Measurements from ENCODE around the gene GALT.

DNA sequence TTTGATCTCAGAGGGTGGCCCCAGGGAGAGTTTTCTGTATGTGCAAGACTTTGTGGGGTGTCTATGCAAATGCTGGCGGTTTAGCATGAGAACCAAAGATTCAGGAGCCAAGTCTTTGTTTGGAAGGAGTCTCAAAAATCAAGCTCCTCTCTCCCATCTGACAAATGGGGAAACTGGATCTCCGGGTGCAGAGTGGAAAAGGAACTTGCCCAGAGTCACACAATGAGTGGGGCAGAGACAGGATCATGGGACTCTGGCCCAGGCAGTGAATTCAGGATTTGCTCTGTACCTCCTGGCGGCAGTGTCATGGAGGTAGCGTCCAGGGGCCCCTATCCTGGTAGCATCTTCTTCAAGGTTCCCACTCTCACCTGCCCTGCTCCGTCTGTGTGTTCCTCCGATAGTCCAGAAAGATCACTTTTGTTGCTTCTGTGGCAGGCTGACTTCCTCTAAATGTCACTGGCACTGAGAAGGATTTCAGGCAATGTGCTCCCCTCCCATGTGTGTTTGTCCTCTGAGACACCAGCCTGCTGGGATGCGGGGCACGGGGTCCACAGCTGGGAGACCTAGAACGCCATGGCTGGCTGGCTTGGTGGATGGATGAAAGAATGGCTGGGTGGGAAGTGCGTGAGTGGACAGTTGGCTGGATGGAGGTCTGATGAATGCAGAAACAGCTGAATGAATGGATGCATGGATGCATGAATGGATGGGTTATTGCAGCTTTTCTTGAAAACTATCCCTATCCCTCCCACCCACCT, 41.0 kb downstream of the GALT start:
- TF ChIP-seq, protein P1, sequence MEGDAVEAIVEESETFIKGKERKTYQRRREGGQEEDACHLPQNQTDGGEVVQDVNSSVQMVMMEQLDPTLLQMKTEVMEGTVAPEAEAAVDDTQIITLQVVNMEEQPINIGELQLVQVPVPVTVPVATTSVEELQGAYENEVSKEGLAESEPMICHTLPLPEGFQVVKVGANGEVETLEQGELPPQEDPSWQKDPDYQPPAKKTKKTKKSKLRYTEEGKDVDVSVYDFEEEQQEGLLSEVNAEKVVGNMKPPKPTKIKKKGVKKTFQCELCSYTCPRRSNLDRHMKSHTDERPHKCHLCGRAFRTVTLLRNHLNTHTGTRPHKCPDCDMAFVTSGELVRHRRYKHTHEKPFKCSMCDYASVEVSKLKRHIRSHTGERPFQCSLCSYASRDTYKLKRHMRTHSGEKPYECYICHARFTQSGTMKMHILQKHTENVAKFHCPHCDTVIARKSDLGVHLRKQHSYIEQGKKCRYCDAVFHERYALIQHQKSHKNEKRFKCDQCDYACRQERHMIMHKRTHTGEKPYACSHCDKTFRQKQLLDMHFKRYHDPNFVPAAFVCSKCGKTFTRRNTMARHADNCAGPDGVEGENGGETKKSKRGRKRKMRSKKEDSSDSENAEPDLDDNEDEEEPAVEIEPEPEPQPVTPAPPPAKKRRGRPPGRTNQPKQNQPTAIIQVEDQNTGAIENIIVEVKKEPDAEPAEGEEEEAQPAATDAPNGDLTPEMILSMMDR (IDR thresholded peaks at IDR 0.05 in 4 of 5, conservative IDR thresholded peaks at IDR 0.05 in 1 of 5): no peak
- TF ChIP-seq POLR2A (IDR thresholded peaks at IDR 0.05): no peak
